DOHH2 (cell line): ENCODE results near the gene CPNE5.

Experiments
- H3F3A ChIP-seq: fragments of 200-600 bp; sonication (generic), shearing (Covaris generic); 2 replicates; pipeline ENCODE4 v1.6.0; 2016; ENCODE audit warnings: antibody characterized with exemption, mild to moderate bottlenecking; ENCODE audit not compliant: control insufficient read depth, insufficient read depth
- H3K27ac ChIP-seq: fragments of 200-600 bp; sonication (generic); 2 replicates; pipeline ENCODE4 v1.5.1; 2014; ENCODE audit warnings: low read depth, mild to moderate bottlenecking, low read length, moderate library complexity
- H3K27me3 ChIP-seq: fragments of 200-600 bp; sonication (generic); 2 replicates; pipeline ENCODE4 v1.6.1; 2014; ENCODE audit warnings: mild to moderate bottlenecking, low read length, mixed read lengths; ENCODE audit not compliant: control insufficient read depth
- H3K36me3 ChIP-seq: fragments of 200-600 bp; sonication (generic); 2 replicates; pipeline ENCODE4 v1.6.1; 2014; ENCODE audit warnings: mild to moderate bottlenecking, low read length, moderate library complexity, mixed read lengths; ENCODE audit not compliant: control insufficient read depth
- H3K4me1 ChIP-seq: fragments of 200-600 bp; sonication (generic); 2 replicates; pipeline ENCODE4 v1.6.1; 2014; ENCODE audit warnings: mild to moderate bottlenecking, low read length, mixed read lengths; ENCODE audit not compliant: control insufficient read depth
- H3K4me2 ChIP-seq: fragments of 200-600 bp; sonication (generic); 2 replicates; pipeline ENCODE4 v1.6.0; 2014; ENCODE audit warnings: mild to moderate bottlenecking, low read length, moderate library complexity
- H3K4me3 ChIP-seq: fragments of 200-600 bp; sonication (generic); 2 replicates; pipeline ENCODE4 v1.5.1; 2014; ENCODE audit warnings: mild to moderate bottlenecking, low read length, mixed read lengths
- H3K79me2 ChIP-seq: fragments of 200-600 bp; sonication (generic); 2 replicates; pipeline ENCODE4 v1.6.1; 2014; ENCODE audit warnings: mild to moderate bottlenecking, low read length, mixed read lengths; ENCODE audit not compliant: control insufficient read depth
- H3K9me2 ChIP-seq: fragments of 200-600 bp; sonication (generic); replicated peaks from 2 replicates; pipeline ENCODE4 v1.6.1; 2014; ENCODE audit warnings: mild to moderate bottlenecking, low read length, mixed read lengths; ENCODE audit not compliant: control insufficient read depth
- H3K9me3 ChIP-seq: fragments of 200-600 bp; sonication (generic); 2 replicates; pipeline ENCODE4 v1.6.1; 2014; ENCODE audit warnings: antibody characterized with exemption, low read length, mixed read lengths; ENCODE audit not compliant: control insufficient read depth, insufficient read depth
- H4K20me1 ChIP-seq: fragments of 200-600 bp; sonication (generic); 2 replicates; pipeline ENCODE4 v1.6.0; 2014; ENCODE audit warnings: low read depth, mild to moderate bottlenecking, antibody characterized with exemption, low read length, moderate library complexity; ENCODE audit not compliant: control insufficient read depth, insufficient read depth
- EZH2phosphoT487 ChIP-seq: fragments of 200-600 bp; sonication (generic); IDR thresholded peaks from 2 replicates; pipeline ENCODE4 v1.6.1; 2017; ENCODE audit warnings: borderline replicate concordance, mild to moderate bottlenecking, antibody characterized with exemption, low read length, moderate library complexity, mixed read lengths
- TF ChIP-seq, protein P1 (sequence below): fragments of 200-600 bp; sonication (generic); IDR thresholded peaks from one replicate; pipeline ENCODE4 v1.5.1; 2014; ENCODE audit warnings: antibody characterized with exemption, mild to moderate bottlenecking, low read depth, low read length; ENCODE audit not compliant: poor library complexity, severe bottlenecking

The CPNE5 gene

DNA sequence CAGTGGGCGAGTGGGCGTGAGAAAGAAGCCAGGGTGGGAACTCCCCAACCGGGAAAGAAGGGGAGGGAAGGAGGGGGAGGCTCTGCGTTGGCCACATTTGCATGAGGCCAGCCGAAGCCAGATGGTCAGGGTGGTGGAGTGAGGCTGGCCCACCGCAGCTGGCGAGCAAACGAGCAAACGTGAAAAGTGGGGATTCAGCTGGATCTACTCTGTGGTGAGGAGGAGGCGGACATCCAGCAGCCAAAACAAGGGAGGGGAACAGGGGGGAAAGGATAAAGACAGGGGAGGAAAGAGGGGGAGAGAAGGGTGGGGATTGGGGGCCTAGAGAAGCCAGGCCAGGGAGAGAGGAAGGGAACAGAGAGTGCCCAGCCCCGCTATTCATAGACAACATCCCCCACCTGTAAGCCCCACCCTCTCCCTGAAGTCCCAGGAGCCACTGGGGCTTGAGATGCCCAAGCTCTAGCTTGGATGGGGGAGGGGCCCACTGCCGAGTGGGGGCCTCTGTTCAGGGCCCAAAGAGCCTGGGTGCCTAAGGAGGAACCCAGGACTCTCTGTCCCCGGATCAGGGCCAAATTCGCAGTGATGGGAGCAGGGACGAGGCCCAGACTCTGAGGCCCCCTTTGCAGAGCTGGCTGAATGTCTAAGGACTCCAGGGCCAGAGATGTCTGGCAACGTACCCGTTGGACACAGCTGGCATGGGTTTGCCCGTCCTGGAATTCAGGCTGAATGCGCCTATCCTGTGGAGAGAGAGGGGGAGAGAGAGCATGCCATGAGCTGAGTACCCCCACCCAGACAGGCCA lies 45.1 kb downstream of the CPNE5 start:
- Histone ChIP-seq H3K27me3 (0 out of 2 replicates have a peak, but pooled peaks cover 3% of the 10 kb centered on the region), H3K36me3 (no peaks in the 10 kb centered on the region), H3K9me3 (no peaks in the 10 kb centered on the region), H3K9me2 (no peaks in the 10 kb centered on the region), H3K4me1 (peaks cover 8% of the 10 kb centered on the region; the same call in 1 of the 2 replicates), H3K4me3 (no peak overlapping the region), H4K20me1 (no peaks in the 10 kb centered on the region), H3K79me2 (no peaks in the 10 kb centered on the region), H3K4me2 (no peak overlapping the region), H3F3A (no peaks in the 10 kb centered on the region), H3K27ac (no peak overlapping the region)
- TF ChIP-seq, protein P1, sequence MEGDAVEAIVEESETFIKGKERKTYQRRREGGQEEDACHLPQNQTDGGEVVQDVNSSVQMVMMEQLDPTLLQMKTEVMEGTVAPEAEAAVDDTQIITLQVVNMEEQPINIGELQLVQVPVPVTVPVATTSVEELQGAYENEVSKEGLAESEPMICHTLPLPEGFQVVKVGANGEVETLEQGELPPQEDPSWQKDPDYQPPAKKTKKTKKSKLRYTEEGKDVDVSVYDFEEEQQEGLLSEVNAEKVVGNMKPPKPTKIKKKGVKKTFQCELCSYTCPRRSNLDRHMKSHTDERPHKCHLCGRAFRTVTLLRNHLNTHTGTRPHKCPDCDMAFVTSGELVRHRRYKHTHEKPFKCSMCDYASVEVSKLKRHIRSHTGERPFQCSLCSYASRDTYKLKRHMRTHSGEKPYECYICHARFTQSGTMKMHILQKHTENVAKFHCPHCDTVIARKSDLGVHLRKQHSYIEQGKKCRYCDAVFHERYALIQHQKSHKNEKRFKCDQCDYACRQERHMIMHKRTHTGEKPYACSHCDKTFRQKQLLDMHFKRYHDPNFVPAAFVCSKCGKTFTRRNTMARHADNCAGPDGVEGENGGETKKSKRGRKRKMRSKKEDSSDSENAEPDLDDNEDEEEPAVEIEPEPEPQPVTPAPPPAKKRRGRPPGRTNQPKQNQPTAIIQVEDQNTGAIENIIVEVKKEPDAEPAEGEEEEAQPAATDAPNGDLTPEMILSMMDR: no peak
- TF ChIP-seq EZH2phosphoT487: no peak

DNA sequence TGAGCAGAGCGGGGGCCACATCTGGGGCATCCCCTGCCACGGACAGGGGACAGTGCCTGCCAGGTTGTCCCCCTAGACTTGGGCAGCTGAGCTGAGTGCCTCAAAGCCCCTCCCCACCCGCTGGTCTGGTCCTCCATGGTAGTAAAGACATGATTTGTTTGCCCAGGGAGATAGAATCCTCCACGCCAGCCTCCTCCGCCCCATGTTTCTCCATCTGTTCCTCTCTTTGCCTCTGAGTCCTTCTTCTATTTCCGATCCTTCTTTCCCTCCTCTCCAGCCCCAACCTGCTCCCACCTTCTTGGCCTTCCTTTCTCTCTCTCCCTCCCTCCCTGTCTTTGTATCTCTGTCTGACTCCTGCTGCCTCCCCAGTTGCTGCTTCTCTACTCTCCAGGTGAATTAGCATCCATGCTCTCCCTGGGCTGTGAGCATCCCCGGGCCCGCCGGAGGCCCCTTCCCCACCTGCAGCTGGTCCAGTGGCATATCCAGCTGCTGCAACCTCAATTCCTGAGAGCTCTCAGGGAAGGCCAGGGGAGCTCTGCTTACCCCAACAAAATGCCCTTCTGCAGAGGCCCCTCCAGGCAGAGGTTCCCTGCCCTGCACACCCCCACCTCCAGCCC lies 45.8 kb downstream of the CPNE5 start:
- H3K27ac ChIP-seq: no peak overlapping the region

DNA sequence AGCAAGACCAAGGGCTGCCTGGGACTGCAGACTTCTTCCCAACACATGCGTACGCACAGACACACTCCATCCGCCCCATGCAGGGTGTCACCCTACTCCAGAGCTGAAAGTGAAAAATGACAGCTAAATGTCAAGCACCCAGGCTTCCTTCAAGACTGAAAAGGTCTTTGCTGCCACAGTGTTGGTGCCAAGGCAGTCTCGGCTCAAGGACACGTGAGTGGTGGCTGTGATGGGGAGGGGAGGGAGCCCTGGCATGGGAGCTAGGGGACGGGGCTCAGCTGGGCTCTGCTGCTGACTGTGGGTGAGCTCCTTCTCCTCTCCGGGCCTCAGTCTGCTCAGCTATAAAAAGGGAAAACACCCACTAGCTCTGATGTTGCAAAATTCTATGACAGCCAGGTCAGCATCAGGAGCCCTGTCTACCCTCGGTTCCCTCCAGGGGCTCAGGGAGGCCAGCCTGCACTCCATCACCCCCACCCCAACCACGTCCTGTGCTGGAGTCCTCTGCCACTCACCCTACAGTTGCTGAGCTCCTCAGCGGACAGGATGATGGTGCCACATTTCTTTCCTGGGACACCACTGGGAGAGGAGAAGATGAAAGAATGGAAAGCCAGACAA lies 47.6 kb downstream of the CPNE5 start:
- Histone ChIP-seq H3F3A (no peaks in the 10 kb centered on the region), H3K4me3 (no peak overlapping the region), H3K36me3 (no peaks in the 10 kb centered on the region), H3K9me2 (no peaks in the 10 kb centered on the region), H4K20me1 (no peaks in the 10 kb centered on the region), H3K4me1 (peaks cover 8% of the 10 kb centered on the region; the same call in 1 of the 2 replicates), H3K79me2 (no peaks in the 10 kb centered on the region), H3K9me3 (no peaks in the 10 kb centered on the region), H3K27ac (no peak overlapping the region), H3K4me2 (no peak overlapping the region), H3K27me3 (0 out of 2 replicates have a peak, but pooled peaks cover 3% of the 10 kb centered on the region)
- TF ChIP-seq, protein P1: no peak
- TF ChIP-seq EZH2phosphoT487: no peak

More for the DNA sequence above, 45.8 kb downstream of the CPNE5 start:
- Histone ChIP-seq H4K20me1 (no peaks in the 10 kb centered on the region), H3F3A (no peaks in the 10 kb centered on the region), H3K27me3 (0 out of 2 replicates have a peak, but pooled peaks cover 3% of the 10 kb centered on the region), H3K79me2 (no peaks in the 10 kb centered on the region), H3K4me1 (peaks cover 8% of the 10 kb centered on the region; the same call in 1 of the 2 replicates), H3K9me2 (no peaks in the 10 kb centered on the region), H3K9me3 (no peaks in the 10 kb centered on the region), H3K4me2 (no peak overlapping the region), H3K36me3 (no peaks in the 10 kb centered on the region), H3K4me3 (no peak overlapping the region)
- no peak for TF ChIP-seq EZH2phosphoT487
- TF ChIP-seq, protein P1: no peak
